Thyroid gland (tissue), 4 donors: ENCODE results near the gene IRF2.

ENCODE experiments used
- POLR2A ChIP-seq, 2 donors: fragments of 450-650 bp; IDR thresholded peaks; one replicate each; pipeline ENCODE4 v1.6.1; 2017; ENCODE audit warnings: antibody characterized with exemption in 2 of 2, mild to moderate bottlenecking in 2 of 2, moderate library complexity in 1 of 2
- TF ChIP-seq, protein P1 (sequence below), 6 experiments: fragments of 200-600 bp in 3 of 6; fragments of 450-650 bp in 3 of 6; sonication (generic) in 3 of 6; IDR thresholded peaks; one replicate each; pipeline ENCODE4 v1.5.1; 2016 to 2019; ENCODE audit warnings: antibody characterized with exemption in 6 of 6, mild to moderate bottlenecking in 2 of 6, inconsistent platforms in 1 of 6, moderate library complexity in 1 of 6

DNA sequence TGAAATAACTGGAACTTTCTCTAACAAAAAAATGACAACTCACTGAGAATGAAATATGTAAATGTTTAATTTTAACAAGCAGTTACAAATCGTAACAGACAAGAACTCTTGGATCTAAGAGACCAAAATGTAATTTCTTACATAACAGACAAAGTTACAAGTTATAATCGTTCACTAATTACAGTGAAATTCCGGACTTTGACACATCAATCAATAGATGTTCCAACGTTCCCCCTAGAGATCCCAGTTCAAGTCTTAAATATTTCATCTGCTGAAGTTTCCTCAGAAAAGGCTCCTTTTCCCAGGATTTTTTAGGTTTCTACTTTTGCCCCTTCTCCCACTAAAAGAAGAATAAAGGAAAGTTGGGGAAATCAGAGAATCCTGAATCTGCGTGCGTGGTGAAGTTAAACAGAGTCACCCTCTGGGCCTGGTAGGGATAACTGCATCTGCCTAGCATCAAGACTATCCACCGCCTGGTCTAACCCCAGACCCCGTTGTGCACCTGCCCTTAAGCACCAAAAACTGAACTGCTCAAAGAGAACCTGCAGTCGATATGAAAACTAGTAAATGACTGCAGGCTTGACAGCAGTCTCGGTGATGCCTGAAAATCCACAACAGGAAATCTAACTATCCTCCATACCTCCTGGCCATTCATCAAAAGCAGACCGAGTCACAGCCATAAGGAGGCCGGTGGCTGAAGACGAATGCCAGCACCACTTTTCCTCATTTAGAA, 2.3 kb downstream of the IRF2 start:
- TF ChIP-seq, protein P1, sequence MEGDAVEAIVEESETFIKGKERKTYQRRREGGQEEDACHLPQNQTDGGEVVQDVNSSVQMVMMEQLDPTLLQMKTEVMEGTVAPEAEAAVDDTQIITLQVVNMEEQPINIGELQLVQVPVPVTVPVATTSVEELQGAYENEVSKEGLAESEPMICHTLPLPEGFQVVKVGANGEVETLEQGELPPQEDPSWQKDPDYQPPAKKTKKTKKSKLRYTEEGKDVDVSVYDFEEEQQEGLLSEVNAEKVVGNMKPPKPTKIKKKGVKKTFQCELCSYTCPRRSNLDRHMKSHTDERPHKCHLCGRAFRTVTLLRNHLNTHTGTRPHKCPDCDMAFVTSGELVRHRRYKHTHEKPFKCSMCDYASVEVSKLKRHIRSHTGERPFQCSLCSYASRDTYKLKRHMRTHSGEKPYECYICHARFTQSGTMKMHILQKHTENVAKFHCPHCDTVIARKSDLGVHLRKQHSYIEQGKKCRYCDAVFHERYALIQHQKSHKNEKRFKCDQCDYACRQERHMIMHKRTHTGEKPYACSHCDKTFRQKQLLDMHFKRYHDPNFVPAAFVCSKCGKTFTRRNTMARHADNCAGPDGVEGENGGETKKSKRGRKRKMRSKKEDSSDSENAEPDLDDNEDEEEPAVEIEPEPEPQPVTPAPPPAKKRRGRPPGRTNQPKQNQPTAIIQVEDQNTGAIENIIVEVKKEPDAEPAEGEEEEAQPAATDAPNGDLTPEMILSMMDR (IDR thresholded peaks at IDR 0.05) = no peak
- no peak for TF ChIP-seq POLR2A (IDR thresholded peaks at IDR 0.05)
